ENCODE measurements around the gene NCOA1. TPM values are rescaled to one million over a fixed set of nuclear protein-coding genes. Genes with fewer than 3 reads are reported as not detected.

Gene NCOA1
- total and polyA plus RNA-seq, 10 of the 15 experiments (the other 5 are each of a cell fraction or from before 2014, with no cell fraction given) = 1.8 to 35.6 (median 6.1) TPM

- TF ChIP-seq PRDM15 (CRISPR knock-in tag; IDR thresholded peaks at IDR 0.05) = no peak
- no peak for TF ChIP-seq MTA2 (IDR thresholded peaks at IDR 0.05; ENCODE audit: low read depth)
- TF ChIP-seq BCLAF1 (IDR thresholded peaks at IDR 0.05) = no peak
- no peak for TF ChIP-seq USF2 (IDR thresholded peaks at IDR 0.05; ENCODE audit: borderline replicate concordance, low read depth, low read length)
- no peak for TF ChIP-seq SUPT20H (IDR thresholded peaks at IDR 0.05; ENCODE audit: borderline replicate concordance, control insufficient read depth, low read depth, low read length)
- no peak for TF ChIP-seq KLF5 (IDR thresholded peaks at IDR 0.05; ENCODE audit: partially characterized antibody)
- TF ChIP-seq SREBF1 (IDR thresholded peaks at IDR 0.05; ENCODE audit: low read length) = no peak
These were observed 168.8 kb downstream of the NCOA1 start (continued) for GRCh38 chr2:24659862-24660261.

Measured in GM12878 (cell line).